Measurements from ENCODE around the gene MYBBP1A.
A peak's percentile ranks its signal among the peaks of the same experiment; 100 is the strongest.

The MYBBP1A gene

GRCh38 chr17:4498461-4499397 lies 56.5 kb downstream of the MYBBP1A start, which contains the start of gene SPNS2:
SPNS2 (plus strand) TSS chr17:4498881; CDS start chr17:4499048, 167 bp downstream.
- peak; percentile 49 for DNase-seq

GRCh38 chr17:4497101-4497824 lies 57.9 kb downstream of the MYBBP1A start:
- DNase-seq: no peak

- DNase-seq: no peak
Measured at GRCh38 chr17:4492721-4493561, 62.2 kb downstream of the MYBBP1A start.

GRCh38 chr17:4490637-4491061 lies 64.5 kb downstream of the MYBBP1A start:
- DNase-seq: no peak

DNA sequence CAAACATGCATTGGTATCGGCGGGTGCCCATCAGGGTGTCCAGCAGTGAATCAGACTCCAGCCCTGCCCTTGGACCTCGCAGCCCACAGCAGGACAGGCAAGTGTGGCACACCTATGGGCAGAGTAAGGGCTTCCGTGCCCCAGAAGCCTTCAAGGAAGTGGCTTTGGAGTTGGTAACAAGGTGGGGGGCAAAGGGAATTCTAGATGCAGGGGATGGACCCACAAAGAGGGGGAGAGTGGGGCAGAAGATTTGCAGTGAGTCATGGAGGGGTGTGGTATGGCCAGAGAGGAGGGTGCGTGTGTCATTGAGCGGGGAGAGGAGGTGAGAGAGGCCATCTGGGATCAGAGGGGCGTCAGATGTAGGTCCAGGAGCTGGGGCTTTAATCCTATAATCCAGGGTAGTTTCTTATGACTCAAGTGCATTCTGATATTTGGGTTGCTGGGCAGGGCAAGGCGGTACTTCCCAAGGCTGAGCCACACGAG lies 65.0 kb downstream of the MYBBP1A start:
- no peak for DNase-seq

GRCh38 chr17:4488989-4489595 lies 66.1 kb downstream of the MYBBP1A start:
- no peak for DNase-seq

Data from activated CD4-positive, alpha-beta T cell treated with anti-CD3 and anti-CD28 coated beads for 1 hour (primary cell).